ENCODE results near the gene GAS7. TPM values are rescaled to one million over a fixed set of nuclear protein-coding genes. Genes with fewer than 3 reads are reported as not detected.

GAS7 gene
- total RNA-seq, 1 donor from 2014 or later, result 19.5 TPM

DNA sequence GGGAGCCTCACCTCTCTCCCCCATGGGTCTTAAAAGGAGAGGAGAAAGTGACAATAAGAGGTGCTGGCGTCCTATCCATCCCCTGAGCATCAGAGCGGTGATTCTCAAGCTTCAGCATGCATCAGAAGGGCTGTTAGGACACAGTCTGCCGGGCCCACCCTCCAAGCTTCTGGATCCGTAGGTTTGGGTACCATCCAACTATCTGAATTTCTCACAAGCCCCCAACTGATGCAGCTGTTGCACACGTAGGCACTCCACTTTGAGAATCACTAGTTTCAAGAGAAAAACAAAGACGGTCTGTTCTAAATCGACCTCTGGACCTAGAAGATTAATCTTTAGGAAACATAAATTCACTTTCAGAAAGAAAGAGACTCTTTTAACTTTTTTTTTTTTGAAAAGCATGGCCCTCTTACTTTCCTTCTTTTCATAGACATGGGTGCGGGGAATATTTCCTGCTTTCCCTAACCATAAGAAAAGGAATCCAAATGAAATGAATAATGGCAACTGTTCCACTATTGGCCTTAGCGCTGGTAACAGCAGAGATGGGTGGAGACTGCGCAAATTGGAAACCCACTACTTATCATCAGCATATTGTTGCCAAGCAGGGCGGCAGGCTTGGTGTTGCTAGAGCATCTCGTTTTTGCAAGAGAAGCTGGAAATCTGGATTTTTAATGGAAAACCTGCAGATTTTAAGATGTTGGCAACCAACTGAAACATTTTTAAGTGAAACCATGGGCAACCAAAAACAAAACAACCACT lies 144.4 kb downstream of the GAS7 start:
- Mint-ChIP-seq H3K9me3 (no peaks in the 10 kb centered on the region), H3K36me3 (no peaks in the 10 kb centered on the region), H3K4me3 (no peak overlapping the region), H3K27me3 (no peaks in the 10 kb centered on the region), H3K27ac (no peak overlapping the region), H3K4me1 (ENCODE audit: unreplicated experiment) (peaks cover 18% of the 10 kb centered on the region)
- DNase-seq (ENCODE audit: extremely low spot score, unreplicated experiment), result no peak
- TF ChIP-seq, protein P1, sequence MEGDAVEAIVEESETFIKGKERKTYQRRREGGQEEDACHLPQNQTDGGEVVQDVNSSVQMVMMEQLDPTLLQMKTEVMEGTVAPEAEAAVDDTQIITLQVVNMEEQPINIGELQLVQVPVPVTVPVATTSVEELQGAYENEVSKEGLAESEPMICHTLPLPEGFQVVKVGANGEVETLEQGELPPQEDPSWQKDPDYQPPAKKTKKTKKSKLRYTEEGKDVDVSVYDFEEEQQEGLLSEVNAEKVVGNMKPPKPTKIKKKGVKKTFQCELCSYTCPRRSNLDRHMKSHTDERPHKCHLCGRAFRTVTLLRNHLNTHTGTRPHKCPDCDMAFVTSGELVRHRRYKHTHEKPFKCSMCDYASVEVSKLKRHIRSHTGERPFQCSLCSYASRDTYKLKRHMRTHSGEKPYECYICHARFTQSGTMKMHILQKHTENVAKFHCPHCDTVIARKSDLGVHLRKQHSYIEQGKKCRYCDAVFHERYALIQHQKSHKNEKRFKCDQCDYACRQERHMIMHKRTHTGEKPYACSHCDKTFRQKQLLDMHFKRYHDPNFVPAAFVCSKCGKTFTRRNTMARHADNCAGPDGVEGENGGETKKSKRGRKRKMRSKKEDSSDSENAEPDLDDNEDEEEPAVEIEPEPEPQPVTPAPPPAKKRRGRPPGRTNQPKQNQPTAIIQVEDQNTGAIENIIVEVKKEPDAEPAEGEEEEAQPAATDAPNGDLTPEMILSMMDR (conservative IDR thresholded peaks at IDR 0.05), result no peak

DNA sequence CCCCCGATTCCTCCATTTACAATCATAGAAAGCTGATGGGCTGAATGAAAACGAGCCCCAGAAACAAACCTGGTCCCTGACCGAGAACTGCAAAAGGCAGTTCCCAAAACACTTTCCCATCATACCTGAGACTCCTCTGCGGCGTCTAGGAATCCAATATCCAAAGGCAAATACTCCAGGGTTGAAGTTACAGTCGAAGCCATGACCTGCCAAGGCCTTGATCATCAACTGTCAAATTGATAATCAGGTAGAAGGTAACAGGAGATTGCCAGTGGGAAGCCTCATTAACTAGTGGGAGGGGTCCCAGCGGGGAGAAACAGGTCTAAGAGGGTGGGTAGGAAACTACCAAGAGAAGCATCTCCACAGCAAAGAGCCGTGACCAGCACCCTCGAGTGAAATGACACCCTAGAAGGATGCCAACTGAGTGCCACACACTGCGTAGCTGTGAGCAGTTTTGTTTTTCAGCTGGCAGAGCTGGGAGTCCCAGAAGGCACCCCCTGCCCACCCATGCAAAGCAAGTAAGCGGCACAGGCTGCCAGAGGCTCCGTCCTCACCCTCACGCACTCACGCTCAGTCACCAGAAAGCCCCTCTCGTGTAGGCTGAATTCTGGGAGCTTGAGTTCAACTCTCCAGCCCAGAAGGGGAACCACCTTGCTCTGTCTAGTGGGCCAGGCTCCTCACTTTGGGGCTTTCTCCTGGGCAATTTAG lies 146.1 kb downstream of the GAS7 start:
- peaks cover 18% of the 10 kb centered on the region for H3K4me1 Mint-ChIP-seq (ENCODE audit: unreplicated experiment)
- no peaks in the 10 kb centered on the region for H3K27me3 Mint-ChIP-seq
- no peak overlapping the region for H3K4me3 Mint-ChIP-seq
- H3K36me3 Mint-ChIP-seq, result no peaks in the 10 kb centered on the region
- TF ChIP-seq, protein P1 (conservative IDR thresholded peaks at IDR 0.05), result no peak
- H3K27ac Mint-ChIP-seq, result no peak overlapping the region
- H3K9me3 Mint-ChIP-seq, result no peaks in the 10 kb centered on the region
- DNase-seq (ENCODE audit: extremely low spot score, unreplicated experiment), result no peak

DNA sequence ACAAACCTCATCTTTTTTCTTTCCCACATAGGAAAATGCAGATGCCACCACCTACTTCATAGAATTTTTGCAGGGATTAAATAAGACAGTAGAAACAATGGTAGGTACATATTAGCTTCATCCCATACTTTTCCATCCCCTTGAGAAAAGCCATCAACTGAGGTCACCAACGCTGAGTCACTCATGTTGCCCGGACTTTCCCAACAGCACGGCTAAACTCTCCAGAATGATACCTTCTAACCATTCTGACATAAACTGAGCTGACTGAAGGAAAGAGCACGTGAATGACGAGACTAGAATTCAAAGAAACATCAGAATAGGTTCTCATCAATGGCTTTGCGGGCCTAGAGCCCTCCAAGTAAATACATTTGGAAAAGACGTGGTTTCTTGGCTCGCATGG lies 147.3 kb downstream of the GAS7 start:
- TF ChIP-seq, protein P1 (conservative IDR thresholded peaks at IDR 0.05), result no peak
- Mint-ChIP-seq H3K36me3 (no peaks in the 10 kb centered on the region), H3K4me1 (ENCODE audit: unreplicated experiment) (peaks cover 18% of the 10 kb centered on the region), H3K4me3 (no peak overlapping the region), H3K9me3 (no peaks in the 10 kb centered on the region), H3K27me3 (no peaks in the 10 kb centered on the region), H3K27ac (no peak overlapping the region)
- no peak for DNase-seq (ENCODE audit: extremely low spot score, unreplicated experiment)

DNA sequence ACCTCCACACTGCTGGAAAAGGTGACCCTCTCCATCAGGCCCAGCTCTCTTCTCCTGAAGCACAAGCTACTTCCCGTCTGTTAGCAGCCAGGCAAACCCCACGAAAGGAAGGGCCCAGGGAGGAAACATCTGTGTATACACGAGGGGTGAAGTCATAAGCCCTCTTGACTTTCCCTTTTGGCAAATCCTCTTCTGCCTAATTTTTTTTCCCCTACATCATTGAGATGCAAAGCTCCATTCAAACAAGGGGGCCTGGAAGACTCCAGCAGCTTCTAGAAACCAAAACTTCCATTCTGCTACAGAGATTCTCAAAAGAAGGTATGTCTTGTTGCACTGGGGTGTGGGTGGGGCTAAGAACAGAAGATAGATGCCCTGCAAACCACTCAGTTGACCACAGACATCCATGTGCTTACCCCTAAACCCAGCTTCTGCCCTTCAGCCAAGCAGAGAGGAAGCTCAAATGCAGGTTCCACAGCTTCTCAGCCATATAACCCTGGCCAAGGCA lies 147.8 kb downstream of the GAS7 start:
- Mint-ChIP-seq H3K27me3 (no peaks in the 10 kb centered on the region), H3K4me3 (no peak overlapping the region), H3K27ac (no peak overlapping the region), H3K9me3 (no peaks in the 10 kb centered on the region), H3K36me3 (no peaks in the 10 kb centered on the region), H3K4me1 (ENCODE audit: unreplicated experiment) (peaks cover 16% of the 10 kb centered on the region)
- DNase-seq (ENCODE audit: extremely low spot score, unreplicated experiment), result no peak
- TF ChIP-seq, protein P1 (conservative IDR thresholded peaks at IDR 0.05), result no peak

DNA sequence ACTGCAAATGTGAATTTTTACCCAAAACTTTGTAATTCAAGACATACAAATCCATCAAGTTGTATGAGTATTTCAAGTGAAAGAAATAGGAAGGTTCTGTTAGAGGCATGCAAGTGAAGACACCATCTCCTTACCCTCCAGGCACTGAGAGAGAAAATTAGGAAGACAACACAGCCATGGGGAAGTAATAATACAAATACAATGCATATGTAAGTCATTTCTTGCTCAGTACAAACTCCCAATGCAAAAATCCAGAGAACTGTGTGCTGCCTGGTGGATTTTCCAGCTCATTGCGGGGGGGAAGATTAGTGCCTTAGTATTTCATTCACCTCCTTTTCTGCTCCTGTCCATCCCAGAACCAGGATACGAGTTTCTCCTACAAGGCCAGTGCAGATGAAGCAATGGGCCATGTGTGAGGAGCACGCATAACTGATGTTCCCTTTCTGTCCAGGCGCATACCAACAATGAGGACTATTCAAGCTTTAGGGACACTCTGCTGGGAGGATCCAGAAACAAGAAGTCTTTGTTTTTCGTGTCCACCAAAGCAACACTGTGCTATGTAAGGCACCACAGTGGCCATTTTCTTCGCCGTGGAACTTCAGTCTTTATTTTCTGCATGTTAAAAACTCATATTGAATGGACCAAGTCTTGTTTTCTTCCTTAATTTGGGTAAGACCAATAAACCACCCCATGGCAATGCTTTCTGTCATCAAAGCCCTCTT lies 149.6 kb downstream of the GAS7 start:
- TF ChIP-seq, protein P1 (conservative IDR thresholded peaks at IDR 0.05), result no peak
- H3K4me3 Mint-ChIP-seq, result no peak overlapping the region
- H3K9me3 Mint-ChIP-seq, result no peaks in the 10 kb centered on the region
- H3K27me3 Mint-ChIP-seq, result no peaks in the 10 kb centered on the region
- H3K36me3 Mint-ChIP-seq, result no peaks in the 10 kb centered on the region
- H3K27ac Mint-ChIP-seq, result no peak overlapping the region
- H3K4me1 Mint-ChIP-seq (ENCODE audit: unreplicated experiment), result peaks cover 9% of the 10 kb centered on the region
- DNase-seq (ENCODE audit: extremely low spot score, unreplicated experiment), result no peak

Data from type B pancreatic cell (in vitro differentiated cells).